ENCODE results near the gene PKHD1.

GRCh38 chr6:51892339-51892738 is 195.1 kb downstream of the PKHD1 start:
- no peak for TF ChIP-seq ZFP30 (CRISPR knock-in tag; IDR thresholded peaks at IDR 0.05)
- no peak for TF ChIP-seq CSRNP3 (CRISPR knock-in tag; IDR thresholded peaks at IDR 0.05)
